Stimulated activated CD4-positive, alpha-beta T cell treated with anti-CD3 and anti-CD28 coated beads, Interleukin-4, amount 100 ng/mL, for 48 hours (primary cell): ENCODE measurements around the gene SAMD11.
"Not testable (repeated sequence)": the region's sequence is repeated elsewhere in the genome, so short reads cannot be mapped to it uniquely, and the experiment has no call there.

Source experiments
- DNase-seq, 2 donors: peaks; one replicate each; pipeline ENCODE4 v3.0.0-alpha.2; 2020; ENCODE audit warnings: low read depth in 2 of 2

Gene SAMD11

DNA sequence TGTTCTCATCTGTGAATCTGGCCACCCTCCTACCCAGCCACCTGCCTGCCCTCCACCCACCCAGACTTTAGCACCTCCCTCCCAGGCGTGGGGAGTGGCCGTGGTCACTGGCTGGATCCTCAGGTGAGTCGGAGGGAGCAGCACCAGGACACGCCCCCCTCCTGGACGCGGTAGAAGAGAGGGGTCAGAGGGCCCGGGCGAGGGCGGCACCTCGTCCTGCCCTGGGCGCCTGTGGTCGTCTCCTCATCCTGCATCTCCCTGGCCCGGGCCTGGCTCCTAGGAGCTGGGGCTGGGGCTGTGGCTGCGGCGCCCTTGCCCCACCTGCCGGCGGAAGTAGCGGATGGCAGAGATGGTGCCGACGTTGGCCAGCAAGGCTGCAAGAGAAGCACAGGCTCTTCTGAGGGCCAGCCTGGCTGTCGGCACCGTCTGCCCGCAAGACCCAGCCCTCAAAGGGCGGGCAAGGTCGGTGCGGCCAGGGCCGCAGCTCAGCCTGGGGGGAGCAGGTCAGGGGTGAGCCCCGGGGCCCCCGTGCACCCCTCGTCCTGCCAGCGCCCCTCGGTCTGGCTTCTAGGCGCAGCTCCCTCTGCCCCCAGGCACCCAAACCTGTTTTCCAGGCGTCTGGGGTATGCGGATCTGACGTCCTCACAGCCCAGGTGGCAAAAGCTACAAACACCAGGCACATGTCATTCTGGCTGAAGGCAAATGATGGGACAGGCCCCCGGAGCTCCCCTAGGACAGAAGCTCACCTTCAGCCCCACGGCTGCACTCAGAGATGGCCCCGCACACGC lies 52.4 kb downstream of the SAMD11 start:
- peak in 1 of 2 donors; percentile 62 for DNase-seq

- DNase-seq = not testable (repeated sequence)
Measured at GRCh38 chr1:976791-977190, 53.1 kb downstream of the SAMD11 start.

DNA sequence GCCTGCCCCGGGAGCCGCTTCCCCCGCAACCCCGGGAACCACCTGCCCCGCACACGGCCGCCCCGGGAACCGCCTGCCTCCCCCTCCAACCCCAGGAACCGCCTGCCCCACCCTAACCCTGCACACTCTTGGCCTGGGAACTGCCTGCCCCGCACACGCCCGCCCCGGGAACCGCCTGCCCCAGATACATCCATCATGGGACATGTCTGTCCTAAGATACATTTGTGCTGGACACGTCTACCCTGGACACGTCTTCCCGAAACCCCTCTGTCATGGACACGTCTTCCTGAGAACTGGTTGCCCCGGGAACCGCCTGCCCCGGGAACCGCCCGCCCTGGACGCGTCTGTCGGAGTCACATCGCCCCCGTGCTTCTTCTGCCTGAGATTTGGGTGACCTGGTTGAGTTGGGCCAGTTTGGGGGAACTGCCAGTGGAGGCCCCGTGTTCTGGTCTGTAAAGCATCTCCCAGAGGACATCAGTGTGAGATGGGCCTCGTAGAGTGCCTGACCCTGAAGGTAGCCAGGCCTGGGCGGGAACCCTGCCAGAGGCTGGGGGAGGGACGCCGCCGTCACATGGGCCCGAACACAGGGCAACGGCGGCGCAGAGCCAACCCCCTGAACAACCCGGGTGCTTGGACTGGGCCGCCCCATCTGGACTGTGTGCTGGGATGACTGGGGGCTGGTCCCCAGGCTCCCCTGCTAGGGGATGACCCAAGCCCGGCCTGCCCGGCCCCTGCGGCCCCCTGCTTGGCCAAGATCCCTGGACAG lies 54.5 kb downstream of the SAMD11 start:
- no peak for DNase-seq

GRCh38 chr1:978835-979743 lies 55.4 kb downstream of the SAMD11 start:
- no peak for DNase-seq

- no peak for DNase-seq
Measured at GRCh38 chr1:979744-980072, 56.0 kb downstream of the SAMD11 start.

GRCh38 chr1:980137-980571 lies 56.4 kb downstream of the SAMD11 start:
- DNase-seq = no peak

DNA sequence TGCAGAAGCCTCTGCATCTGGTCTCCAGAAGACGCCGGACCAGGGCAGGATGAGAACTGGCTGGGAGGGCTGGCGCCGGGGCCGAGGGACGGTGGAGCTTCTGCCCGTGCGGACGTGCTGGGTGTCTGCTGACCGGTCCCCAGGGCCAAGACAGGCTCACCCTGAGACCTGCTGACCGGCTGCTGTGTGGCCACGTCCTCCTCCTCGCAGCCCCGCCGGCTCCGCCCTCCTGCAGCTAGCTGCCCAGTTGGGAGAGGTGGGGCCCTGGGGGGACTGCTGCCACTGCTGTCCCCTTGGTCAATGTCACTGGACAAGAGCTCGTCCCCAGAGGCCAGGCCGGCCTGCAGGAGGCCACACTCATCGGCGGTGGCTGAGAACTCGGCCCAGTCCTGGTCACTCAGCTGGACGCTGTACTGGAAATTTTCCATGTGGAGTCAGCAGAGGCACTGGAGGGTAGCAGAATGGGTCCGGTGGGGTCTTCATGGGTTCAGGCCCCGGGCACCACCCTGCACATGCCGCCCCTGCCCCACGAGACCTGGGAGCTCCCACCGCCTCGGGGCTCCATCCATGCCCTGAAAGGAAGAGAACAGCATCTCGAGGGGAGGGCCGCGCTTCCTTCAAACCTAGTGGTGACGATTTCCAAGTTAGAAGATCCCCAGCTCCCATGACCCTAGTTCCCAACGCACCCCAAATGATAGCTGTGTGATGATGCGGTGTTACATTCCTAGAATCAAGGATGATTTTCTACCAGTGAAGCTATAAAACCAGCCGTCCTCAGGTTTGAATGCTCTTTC lies 57.1 kb downstream of the SAMD11 start:
- no peak for DNase-seq

DNA sequence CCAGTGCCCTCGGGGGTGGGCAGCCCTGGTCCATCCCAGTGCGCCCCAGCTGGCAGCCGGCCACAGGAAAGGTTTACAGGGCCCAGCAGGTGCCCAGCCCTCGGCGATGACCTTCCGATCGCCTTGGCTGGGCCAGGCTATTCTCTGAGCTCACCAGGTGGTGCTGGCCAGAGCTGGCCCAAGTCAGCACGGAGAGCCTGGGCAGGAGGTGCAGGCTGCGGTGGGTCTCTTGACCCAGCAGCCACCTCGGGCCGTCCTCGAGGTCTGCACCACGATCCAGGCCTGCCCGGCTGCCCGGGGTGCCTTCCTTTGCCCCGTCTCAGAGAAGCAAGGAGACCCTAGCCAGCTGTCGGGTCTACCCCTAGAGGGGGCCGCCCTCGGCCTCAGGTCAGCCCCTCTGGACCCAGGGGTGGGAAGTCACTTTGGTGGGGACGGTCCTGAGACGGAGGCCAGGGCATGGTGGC lies 57.8 kb downstream of the SAMD11 start:
- DNase-seq = no peak

DNA sequence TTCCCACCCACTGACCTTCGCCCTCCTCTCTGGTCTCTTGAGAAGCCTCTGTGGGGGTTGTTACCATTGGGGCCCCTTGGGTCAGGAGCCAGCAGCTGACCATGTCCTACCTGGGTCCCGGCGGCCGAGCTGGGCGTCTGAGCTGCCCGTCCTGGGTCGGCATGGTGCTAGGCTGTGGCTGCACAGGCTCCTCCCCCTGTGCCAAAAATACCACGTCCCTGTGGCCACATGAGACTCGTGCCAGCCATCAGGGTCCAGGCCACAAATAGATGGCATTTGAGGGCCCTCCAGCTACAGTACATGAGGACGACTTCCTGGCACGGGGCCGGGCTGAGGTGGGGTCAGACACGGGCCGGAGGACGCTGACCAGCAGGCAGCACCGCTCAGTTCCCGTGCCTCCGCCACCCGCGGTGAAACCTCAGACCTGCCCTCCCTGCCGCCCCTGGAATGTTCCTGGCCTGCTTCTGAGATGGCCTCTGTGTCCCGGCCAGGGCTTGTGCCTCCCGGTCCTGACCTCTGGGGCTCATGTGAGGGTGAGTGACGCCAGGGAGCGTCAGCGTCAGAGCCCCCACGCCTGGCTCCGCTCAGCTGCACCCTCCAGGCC lies 58.3 kb downstream of the SAMD11 start, which contains the start of gene PERM1:
PERM1 (minus strand) TSS at position 139 of the 604 bp plus-strand sequence. CDS start 1,064 bp downstream, outside the sequence.
- no peak for DNase-seq

- no peak for DNase-seq
Measured at GRCh38 chr1:982765-983436, 59.2 kb downstream of the SAMD11 start.

DNA sequence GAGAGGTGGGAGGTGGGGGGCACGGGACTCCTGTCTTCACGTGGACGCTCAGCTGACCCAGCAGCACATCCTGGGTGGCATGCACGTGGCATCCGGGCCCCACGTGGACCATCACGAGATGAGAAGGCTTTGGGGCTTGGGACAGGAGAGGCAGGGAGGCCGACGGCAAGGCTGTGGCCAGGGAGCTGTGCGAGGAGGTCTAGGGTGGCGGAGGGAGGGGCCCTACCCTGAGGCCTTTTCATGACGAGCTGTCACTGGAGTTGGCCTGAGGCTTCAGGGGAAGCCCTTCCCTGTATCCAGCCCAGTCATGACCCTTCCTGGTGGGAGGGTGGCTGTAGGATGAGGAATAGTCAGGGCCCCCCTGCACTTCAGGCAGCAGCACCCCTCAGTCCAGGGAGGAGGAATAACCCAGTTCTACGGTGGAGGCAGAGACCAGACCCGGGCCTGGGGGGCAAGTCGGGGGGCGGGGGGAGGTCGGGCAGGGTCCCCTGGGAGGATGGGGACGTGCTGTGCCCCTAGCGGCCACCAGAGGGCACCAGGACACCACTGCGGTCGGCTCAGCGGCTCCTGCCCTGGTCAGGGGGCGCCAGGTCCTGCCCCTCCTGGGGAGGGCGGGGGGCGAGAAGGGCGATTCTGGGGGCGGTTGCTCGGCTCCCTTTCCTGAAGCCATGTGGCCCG lies 60.2 kb downstream of the SAMD11 start:
- peak; percentile 45 to 55 for DNase-seq

- no peak for DNase-seq
Measured at GRCh38 chr1:984476-984814, 60.7 kb downstream of the SAMD11 start.

GRCh38 chr1:985126-985525 lies 61.4 kb downstream of the SAMD11 start:
- DNase-seq = no peak

DNA sequence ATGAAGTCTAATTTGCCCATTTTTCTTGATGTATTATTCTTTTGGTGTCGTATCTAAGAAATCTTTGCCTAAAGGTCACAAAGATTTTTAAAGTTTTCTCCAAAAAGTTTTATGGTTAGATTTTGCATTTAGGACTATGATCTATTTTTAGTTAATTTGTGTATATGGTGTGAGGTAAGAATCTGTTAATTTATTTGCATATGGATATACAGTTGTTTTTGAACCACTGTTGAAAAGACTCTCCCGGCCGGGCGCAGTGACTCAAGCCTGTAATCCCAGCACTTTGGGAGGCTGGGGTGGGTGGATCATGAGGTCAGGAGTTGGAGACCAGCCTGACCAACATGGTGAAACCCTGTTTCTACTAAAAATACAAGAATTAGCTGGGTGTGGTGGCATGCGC lies 64.3 kb downstream of the SAMD11 start:
- not testable (repeated sequence) for DNase-seq

GRCh38 chr1:991275-991674 lies 67.6 kb downstream of the SAMD11 start:
- DNase-seq = not testable (repeated sequence)

- DNase-seq = no peak
Measured at GRCh38 chr1:991895-992294, 68.2 kb downstream of the SAMD11 start.

DNA sequence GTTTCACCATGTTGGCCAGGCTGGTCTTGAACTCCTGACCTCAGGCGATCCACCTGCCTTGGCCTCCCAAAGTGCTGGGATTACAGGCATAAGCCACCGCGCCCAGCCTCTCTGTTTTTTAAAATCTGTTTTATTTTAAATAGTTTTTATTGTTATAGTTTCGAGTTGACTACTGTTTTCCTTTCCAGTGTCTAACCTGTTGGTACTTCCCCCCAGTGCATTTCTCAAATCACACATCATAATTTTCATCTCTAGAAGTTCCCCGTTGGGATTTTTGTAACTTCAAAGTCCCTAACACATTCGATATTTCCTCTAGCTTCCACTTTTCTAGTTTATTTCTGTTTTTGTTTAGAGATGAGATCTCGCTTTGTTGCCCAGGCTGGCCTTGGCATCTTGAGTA lies 68.6 kb downstream of the SAMD11 start:
- no peak for DNase-seq

DNA sequence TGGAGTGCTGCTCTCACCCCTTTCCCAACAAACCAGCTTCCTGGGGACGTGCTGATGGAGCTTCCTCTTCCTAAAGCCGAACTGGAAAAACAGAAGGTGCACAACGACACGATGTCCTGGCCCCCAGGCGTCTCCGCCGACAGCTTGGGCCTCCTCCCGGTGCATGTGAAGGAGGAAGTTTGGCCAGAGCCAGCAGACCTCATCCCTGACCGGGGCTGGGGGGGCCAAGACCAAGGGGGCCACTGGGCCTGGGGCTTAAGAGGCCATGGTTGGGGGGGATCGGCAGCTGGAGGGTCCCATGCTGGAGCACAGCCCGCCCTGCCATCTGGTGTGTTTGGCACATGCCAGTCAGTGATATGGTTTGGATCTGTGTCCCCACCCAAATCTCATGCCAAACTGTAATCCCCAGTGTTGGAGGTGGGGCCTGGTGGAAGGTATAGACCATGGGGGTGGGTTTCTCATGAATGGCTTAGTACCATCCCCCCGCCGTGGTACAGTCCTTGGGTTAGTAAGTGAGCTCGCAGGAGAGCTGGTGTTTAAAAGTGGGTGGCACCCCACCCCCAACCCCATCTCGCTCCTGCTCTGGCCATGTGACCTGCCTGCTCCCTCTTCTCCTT lies 69.8 kb downstream of the SAMD11 start:
- no peak for DNase-seq
